HG02840 (cell line): Measurements from ENCODE around the gene CCNT2.
"Not testable (repeated sequence)": the region's sequence is repeated elsewhere in the genome, so short reads cannot be mapped to it uniquely, and the experiment has no call there.

Experiments
- ATAC-seq: cut with Tn5 transposase; IDR thresholded peaks from one replicate; pipeline ENCODE4 v1.9.1; 2021; ENCODE audit warnings: mild to moderate bottlenecking, moderate library complexity, moderate number of reproducible peaks; ENCODE audit not compliant: unreplicated experiment, low FRiP score

The CCNT2 gene

DNA sequence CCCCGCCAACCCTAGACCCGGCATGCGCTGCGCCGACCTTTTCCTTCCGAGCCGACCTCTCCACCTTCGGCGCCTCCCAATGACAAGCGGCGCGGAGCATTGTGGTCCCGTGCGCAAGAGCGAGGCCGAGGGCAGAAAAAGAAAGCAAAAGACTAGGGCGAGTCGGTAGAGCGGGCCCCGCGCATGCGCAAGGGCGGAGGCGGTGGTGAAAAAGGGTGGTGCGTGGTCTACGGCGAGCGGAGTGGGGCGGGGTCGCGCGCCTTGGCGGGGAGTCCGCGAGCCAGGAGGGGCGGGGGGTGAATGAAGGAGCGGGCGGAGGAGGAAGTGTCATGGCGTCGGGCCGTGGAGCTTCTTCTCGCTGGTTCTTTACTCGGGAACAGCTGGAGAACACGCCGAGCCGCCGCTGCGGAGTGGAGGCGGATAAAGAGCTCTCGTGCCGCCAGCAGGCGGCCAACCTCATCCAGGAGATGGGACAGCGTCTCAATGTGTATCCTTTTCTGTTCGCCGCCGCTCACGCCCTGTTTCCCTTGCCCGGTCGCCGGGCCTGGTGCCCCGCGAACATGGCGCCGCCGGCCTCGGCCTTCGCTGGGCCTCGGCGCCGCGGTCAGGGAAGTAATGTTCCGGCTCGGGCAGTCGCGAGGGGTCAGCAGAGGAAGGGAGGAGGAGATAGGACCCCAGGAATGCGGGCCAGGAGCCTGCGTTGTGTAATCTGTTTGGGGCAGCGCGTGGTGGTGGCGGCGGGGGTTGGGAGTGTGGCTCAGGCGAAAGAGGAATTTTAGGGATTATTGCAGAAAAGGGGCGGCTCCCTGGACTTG lies at the start of gene CCNT2:
Gene CCNT2 (plus strand): TSS at position 297 of the 815 bp plus-strand sequence. CDS start 33 bp downstream, at position 330.
- ATAC-seq = peak; percentile 84

DNA sequence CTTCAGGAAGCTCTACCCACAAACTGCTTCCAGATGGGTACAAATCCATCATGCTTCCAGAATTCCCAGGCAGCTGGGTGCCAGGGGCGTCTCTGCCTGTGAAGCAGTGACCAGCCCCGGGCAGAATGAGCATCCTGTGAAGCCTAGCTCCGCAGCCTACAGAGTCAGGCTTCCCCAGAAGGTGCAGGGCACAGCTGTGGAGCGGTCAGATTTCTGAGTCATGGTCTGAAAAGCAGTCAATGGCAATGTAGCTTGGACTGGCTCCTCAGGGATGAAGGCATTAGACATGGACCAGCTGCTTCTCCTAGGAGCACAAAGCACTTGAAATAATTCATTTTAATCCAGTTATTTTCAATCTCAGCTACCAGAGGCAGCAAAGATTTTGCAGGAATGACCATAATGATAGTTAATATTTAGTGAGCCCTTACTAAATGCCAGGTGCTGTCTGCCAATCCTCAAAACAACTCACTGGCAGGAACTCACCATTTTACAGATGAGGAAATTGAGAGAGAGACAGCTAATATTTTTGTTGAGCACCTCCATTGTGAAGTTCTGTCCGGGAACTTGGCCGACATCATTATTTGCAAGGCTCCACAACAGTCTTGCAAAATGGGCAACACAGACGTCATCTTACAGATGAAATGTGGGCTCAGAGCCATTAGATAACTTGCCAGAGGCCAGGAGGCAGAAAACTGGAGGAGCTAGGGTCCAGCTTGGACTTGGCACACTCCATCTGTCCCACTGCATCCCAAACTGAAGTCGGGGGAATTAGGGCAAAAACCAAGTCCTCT lies 48.5 kb upstream of the CCNT2 start:
- ATAC-seq = no peak

DNA sequence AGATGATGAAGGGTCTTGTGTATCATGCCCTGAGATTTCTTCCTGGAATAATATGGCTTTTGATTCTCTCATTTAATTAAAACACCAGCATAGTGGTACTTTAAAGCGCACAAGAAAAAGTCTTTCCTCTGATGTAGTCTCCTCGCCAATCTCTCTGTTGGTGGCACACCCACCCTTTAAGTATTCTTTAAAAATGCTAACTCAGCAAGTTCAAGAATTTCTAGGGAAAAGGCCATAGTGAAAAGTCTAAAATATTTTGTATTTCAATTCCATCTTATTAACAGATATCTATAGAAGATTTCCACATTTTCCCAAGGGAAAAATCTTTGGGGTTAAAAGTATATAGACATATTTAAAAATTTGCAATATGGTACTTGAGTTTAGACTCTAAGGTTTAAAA lies 45.5 kb upstream of the CCNT2 start:
- ATAC-seq = no peak

- no peak for ATAC-seq
Observed at GRCh38 chr2:134875309-134875708, 43.3 kb upstream of the CCNT2 start.

- ATAC-seq = no peak
Observed at GRCh38 chr2:134882773-134883172, 35.8 kb upstream of the CCNT2 start.

GRCh38 chr2:134883552-134884293 lies 34.9 kb upstream of the CCNT2 start:
- ATAC-seq = no peak

DNA sequence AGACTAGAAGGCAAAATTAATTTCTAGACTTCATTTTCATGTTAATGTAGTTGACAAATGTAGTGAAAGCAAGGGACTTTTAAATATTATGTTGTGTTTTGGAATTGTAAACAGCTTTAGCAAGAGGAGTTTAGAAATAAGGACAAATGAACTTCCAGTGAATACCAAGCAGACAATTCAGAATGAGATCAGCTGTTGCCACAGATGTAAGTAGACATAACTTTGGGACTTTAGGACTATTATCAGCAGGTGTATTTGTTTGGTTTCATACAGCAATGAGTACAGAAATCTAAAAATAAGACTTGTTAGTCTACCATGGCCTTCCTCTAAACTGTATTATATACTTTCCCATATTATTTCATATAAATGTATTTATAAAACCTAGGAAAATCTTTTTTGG lies 34.2 kb upstream of the CCNT2 start:
- ATAC-seq = no peak

GRCh38 chr2:134892282-134893035 lies 26.2 kb upstream of the CCNT2 start:
- ATAC-seq = no peak

DNA sequence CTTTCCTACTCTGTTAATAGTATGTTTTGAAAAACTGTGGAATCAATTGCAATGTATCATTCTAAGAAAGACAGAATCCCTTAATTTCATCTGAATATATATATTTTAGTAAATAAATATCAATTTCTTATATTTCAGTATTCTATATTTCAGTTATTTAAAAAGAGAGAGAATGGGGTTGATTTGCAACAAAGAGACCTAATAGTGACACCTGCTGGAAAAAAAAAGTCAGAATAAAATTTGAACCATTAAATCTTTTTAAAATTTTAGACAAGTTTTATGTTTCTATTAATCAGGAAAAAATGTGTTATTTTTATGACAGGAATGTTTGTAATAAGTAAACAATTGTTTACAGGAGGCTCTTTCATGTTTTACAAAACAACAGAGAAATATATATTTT lies 20.7 kb upstream of the CCNT2 start:
- no peak for ATAC-seq

- no peak for ATAC-seq
Observed at GRCh38 chr2:134899204-134899603, 19.4 kb upstream of the CCNT2 start.

DNA sequence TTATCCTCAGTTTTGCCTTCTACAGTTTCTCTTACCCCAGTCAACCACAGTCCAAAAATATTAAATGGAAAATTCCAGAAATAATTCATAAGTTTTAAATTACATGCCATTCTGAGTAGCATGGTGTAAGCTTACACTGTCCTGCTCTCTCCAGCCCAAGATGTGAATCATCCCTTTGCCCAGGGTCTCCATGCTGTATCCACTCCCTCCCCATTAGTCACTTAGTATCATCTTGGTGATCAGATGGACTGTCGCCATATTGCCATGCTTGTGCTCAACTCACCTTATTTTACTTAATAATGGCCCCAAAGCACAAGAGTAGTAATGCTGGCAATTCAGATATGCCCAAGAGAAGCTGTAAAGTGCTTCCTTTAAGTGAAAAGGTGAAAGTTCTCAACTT lies 18.5 kb upstream of the CCNT2 start:
- no peak for ATAC-seq

GRCh38 chr2:134903701-134904100 lies 14.9 kb upstream of the CCNT2 start:
- ATAC-seq = not testable (repeated sequence)

GRCh38 chr2:134905168-134905567 lies 13.5 kb upstream of the CCNT2 start:
- ATAC-seq = no peak

DNA sequence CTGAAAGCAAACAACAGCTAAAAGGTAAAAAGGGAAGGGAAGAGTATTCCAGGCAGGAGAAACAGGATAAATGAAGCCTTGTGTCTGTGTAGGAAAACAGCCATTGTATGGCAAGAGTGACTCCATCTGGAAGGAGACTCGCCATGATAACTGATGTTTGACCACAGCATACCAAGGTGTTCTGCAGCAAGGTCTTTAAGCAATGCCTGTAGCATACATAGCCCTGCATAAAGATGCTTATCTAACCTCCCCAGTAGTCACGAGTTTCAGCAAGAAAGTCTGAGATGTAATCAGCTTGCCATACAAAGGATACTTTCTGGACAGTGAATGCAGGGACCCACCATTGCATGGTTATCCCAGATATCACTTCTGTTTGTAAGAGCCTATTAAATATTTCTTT lies 11.9 kb upstream of the CCNT2 start:
- ATAC-seq = no peak

GRCh38 chr2:134907441-134908116 lies 11.0 kb upstream of the CCNT2 start:
- ATAC-seq = not testable (repeated sequence)

DNA sequence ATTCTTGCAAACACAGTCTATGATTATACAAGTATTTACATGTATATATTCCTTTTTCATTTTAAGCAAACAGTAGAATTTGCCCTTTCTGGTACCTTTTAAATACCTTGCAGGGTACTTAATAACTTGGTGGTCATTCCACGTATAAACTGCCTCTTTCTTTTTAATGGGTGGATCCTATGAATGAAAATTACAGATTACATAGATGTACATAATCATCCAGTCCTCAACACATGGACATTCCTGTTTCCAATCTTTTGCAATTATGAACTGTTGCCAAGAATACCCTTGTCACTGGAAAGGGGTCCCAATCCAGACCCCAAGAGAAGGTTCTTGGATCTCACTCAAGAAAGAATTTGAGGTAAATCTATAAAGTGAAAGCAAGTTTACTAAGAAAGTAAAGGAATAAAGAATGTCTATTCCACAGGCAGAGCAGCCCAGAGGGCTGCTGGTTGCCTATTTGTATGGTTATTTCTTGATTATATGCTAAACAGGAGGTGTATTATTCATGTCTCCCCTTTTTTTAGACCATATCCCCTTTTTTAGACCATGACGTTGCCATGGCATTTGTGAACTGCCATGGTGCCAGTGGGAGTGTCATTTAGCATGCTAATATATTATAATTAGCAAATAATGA lies 7.7 kb upstream of the CCNT2 start:
- ATAC-seq = no peak

- ATAC-seq = no peak
Observed at GRCh38 chr2:134911400-134911785, 7.2 kb upstream of the CCNT2 start.

- ATAC-seq = no peak
Observed at GRCh38 chr2:134912361-134912760, 6.3 kb upstream of the CCNT2 start.

DNA sequence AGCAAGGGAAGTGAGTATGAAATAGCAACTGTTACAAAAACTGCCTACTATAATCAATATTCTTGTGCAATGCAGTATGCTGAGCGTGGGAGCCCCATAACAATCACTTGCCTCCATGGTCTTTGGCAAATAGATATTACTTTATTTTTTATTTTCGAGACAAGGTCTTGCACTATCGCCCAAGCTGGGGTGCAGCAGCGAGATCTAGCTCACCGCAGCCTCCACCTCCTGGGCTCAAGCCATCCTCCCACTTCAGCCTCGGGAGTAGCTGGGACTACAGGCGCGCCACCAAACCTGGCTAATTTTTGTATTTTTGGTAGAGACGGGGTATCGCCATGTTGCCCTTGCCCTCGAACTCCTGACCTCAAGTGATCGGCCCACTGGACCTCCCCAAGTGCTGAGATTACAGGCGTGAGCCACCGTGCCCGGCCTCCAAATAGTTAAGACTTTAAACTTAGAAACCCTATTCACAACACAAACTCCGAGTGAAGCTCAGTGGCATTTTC lies 1.2 kb upstream of the CCNT2 start:
- ATAC-seq = no peak
